Activated naive CD4-positive, alpha-beta T cell treated with anti-CD3 and anti-CD28 coated beads, Interleukin-2, amount 50 U/mL, for 24 hours (primary cell): ENCODE measurements around the gene MAML3.

ENCODE experiments used
- H3K27ac Mint-ChIP-seq: one replicate; pipeline ENCODE4 v1.8.0; 2021; ENCODE audit warnings: mild to moderate bottlenecking, mixed read lengths
- H3K27me3 Mint-ChIP-seq: one replicate; pipeline ENCODE4 v1.8.0; 2021; ENCODE audit warnings: mixed read lengths
- H3K36me3 Mint-ChIP-seq: one replicate; pipeline ENCODE4 v1.8.0; 2021; ENCODE audit warnings: mixed read lengths
- H3K4me1 Mint-ChIP-seq: one replicate; pipeline ENCODE4 v1.8.0; 2021; ENCODE audit warnings: mixed read lengths
- H3K4me3 Mint-ChIP-seq: one replicate; pipeline ENCODE4 v1.8.0; 2021; ENCODE audit warnings: mild to moderate bottlenecking, mixed read lengths
- H3K9me3 Mint-ChIP-seq: one replicate; pipeline ENCODE4 v1.8.0; 2021; ENCODE audit warnings: mixed read lengths

The MAML3 gene

GRCh38 chr4:140144050-140144449 lies 9.9 kb downstream of the MAML3 start:
- peaks cover 21% of the 10 kb centered on the region for H3K4me1 Mint-ChIP-seq
- H3K27ac Mint-ChIP-seq, result no peak overlapping the region
- no peaks in the 10 kb centered on the region for H3K36me3 Mint-ChIP-seq
- H3K4me3 Mint-ChIP-seq, result no peak overlapping the region
- H3K9me3 Mint-ChIP-seq, result no peaks in the 10 kb centered on the region
- no peaks in the 10 kb centered on the region for H3K27me3 Mint-ChIP-seq

GRCh38 chr4:140141210-140141835 lies 12.7 kb downstream of the MAML3 start:
- Mint-ChIP-seq H3K9me3 (peaks cover 4% of the 10 kb centered on the region), H3K4me1 (peaks cover 31% of the 10 kb centered on the region), H3K27me3 (no peaks in the 10 kb centered on the region), H3K27ac (no peak overlapping the region), H3K4me3 (no peak overlapping the region), H3K36me3 (peaks cover 5% of the 10 kb centered on the region)

- Mint-ChIP-seq H3K9me3 (peaks cover 4% of the 10 kb centered on the region), H3K4me1 (peaks cover 31% of the 10 kb centered on the region), H3K27me3 (no peaks in the 10 kb centered on the region), H3K4me3 (no peak overlapping the region), H3K36me3 (peaks cover 5% of the 10 kb centered on the region), H3K27ac (no peak overlapping the region)
These were observed 13.4 kb downstream of the MAML3 start for GRCh38 chr4:140140566-140140965.

GRCh38 chr4:140138428-140138827 lies 15.6 kb downstream of the MAML3 start:
- no peak overlapping the region for H3K4me3 Mint-ChIP-seq
- H3K27me3 Mint-ChIP-seq, result no peaks in the 10 kb centered on the region
- H3K9me3 Mint-ChIP-seq, result peaks cover 4% of the 10 kb centered on the region
- H3K36me3 Mint-ChIP-seq, result peaks cover 5% of the 10 kb centered on the region
- H3K27ac Mint-ChIP-seq, result no peak overlapping the region
- H3K4me1 Mint-ChIP-seq, result peaks cover 32% of the 10 kb centered on the region

- Mint-ChIP-seq H3K27me3 (no peaks in the 10 kb centered on the region), H3K9me3 (peaks cover 4% of the 10 kb centered on the region), H3K4me3 (peak overlapping the region; percentile 61), H3K4me1 (peaks cover 27% of the 10 kb centered on the region), H3K36me3 (peaks cover 5% of the 10 kb centered on the region), H3K27ac (peak overlapping the region; percentile 60)
These were observed 16.3 kb downstream of the MAML3 start for GRCh38 chr4:140137671-140138070.

GRCh38 chr4:140136509-140136908 lies 17.5 kb downstream of the MAML3 start:
- Mint-ChIP-seq H3K4me3 (no peak overlapping the region), H3K27me3 (no peaks in the 10 kb centered on the region), H3K9me3 (peaks cover 4% of the 10 kb centered on the region), H3K27ac (no peak overlapping the region), H3K36me3 (peaks cover 5% of the 10 kb centered on the region), H3K4me1 (peaks cover 34% of the 10 kb centered on the region)

- H3K27ac Mint-ChIP-seq, result peak overlapping the region; percentile 27
- H3K9me3 Mint-ChIP-seq, result peaks cover 4% of the 10 kb centered on the region
- H3K27me3 Mint-ChIP-seq, result no peaks in the 10 kb centered on the region
- peaks cover 5% of the 10 kb centered on the region for H3K36me3 Mint-ChIP-seq
- H3K4me1 Mint-ChIP-seq, result peaks cover 34% of the 10 kb centered on the region
- no peak overlapping the region for H3K4me3 Mint-ChIP-seq
These were observed 18.4 kb downstream of the MAML3 start for GRCh38 chr4:140135529-140136088.

- Mint-ChIP-seq H3K27me3 (no peaks in the 10 kb centered on the region), H3K4me1 (peaks cover 34% of the 10 kb centered on the region), H3K27ac (no peak overlapping the region), H3K9me3 (peaks cover 4% of the 10 kb centered on the region), H3K36me3 (peaks cover 5% of the 10 kb centered on the region), H3K4me3 (no peak overlapping the region)
These were observed 19.1 kb downstream of the MAML3 start for GRCh38 chr4:140134746-140135425.

- Mint-ChIP-seq H3K27me3 (no peaks in the 10 kb centered on the region), H3K9me3 (peaks cover 4% of the 10 kb centered on the region), H3K4me3 (no peak overlapping the region), H3K36me3 (peaks cover 5% of the 10 kb centered on the region), H3K4me1 (peaks cover 34% of the 10 kb centered on the region), H3K27ac (no peak overlapping the region)
These were observed 20.4 kb downstream of the MAML3 start for GRCh38 chr4:140133576-140133975.

GRCh38 chr4:140131675-140132229 lies 22.2 kb downstream of the MAML3 start:
- Mint-ChIP-seq H3K4me1 (peaks cover 24% of the 10 kb centered on the region), H3K27me3 (no peaks in the 10 kb centered on the region), H3K4me3 (peak overlapping the region; percentile 12), H3K27ac (no peak overlapping the region), H3K9me3 (no peaks in the 10 kb centered on the region), H3K36me3 (no peaks in the 10 kb centered on the region)

GRCh38 chr4:140130677-140131076 lies 23.3 kb downstream of the MAML3 start:
- no peaks in the 10 kb centered on the region for H3K27me3 Mint-ChIP-seq
- peaks cover 2% of the 10 kb centered on the region for H3K36me3 Mint-ChIP-seq
- H3K4me1 Mint-ChIP-seq, result peaks cover 24% of the 10 kb centered on the region
- no peaks in the 10 kb centered on the region for H3K9me3 Mint-ChIP-seq
- no peak overlapping the region for H3K4me3 Mint-ChIP-seq
- no peak overlapping the region for H3K27ac Mint-ChIP-seq

GRCh38 chr4:140127422-140127821 lies 26.6 kb downstream of the MAML3 start:
- Mint-ChIP-seq H3K27ac (no peak overlapping the region), H3K27me3 (no peaks in the 10 kb centered on the region), H3K4me1 (peaks cover 26% of the 10 kb centered on the region), H3K36me3 (peaks cover 2% of the 10 kb centered on the region), H3K9me3 (no peaks in the 10 kb centered on the region), H3K4me3 (no peak overlapping the region)

GRCh38 chr4:140126261-140126660 lies 27.7 kb downstream of the MAML3 start:
- Mint-ChIP-seq H3K4me3 (no peak overlapping the region), H3K27me3 (no peaks in the 10 kb centered on the region), H3K27ac (no peak overlapping the region), H3K4me1 (peaks cover 18% of the 10 kb centered on the region), H3K9me3 (no peaks in the 10 kb centered on the region), H3K36me3 (peaks cover 2% of the 10 kb centered on the region)

GRCh38 chr4:140125374-140125773 lies 28.6 kb downstream of the MAML3 start:
- no peaks in the 10 kb centered on the region for H3K9me3 Mint-ChIP-seq
- no peak overlapping the region for H3K27ac Mint-ChIP-seq
- no peaks in the 10 kb centered on the region for H3K27me3 Mint-ChIP-seq
- H3K4me1 Mint-ChIP-seq, result peaks cover 18% of the 10 kb centered on the region
- H3K36me3 Mint-ChIP-seq, result peaks cover 2% of the 10 kb centered on the region
- H3K4me3 Mint-ChIP-seq, result no peak overlapping the region

GRCh38 chr4:140123666-140124377 lies 30.2 kb downstream of the MAML3 start:
- H3K4me1 Mint-ChIP-seq, result peaks cover 23% of the 10 kb centered on the region
- no peaks in the 10 kb centered on the region for H3K27me3 Mint-ChIP-seq
- H3K36me3 Mint-ChIP-seq, result peaks cover 2% of the 10 kb centered on the region
- H3K4me3 Mint-ChIP-seq, result peak overlapping the region; percentile 12
- no peaks in the 10 kb centered on the region for H3K9me3 Mint-ChIP-seq
- H3K27ac Mint-ChIP-seq, result peak overlapping the region; percentile 2
